GM19328 (cell line): ENCODE measurements around the gene HMGN4.
"Not testable (repeated sequence)": the region's sequence is repeated elsewhere in the genome, so short reads cannot be mapped to it uniquely, and the experiment has no call there.

Source experiments
- ATAC-seq: cut with Tn5 transposase; IDR thresholded peaks from one replicate; pipeline ENCODE4 v1.9.1; 2021; ENCODE audit warnings: mild to moderate bottlenecking, moderate library complexity; ENCODE audit not compliant: unreplicated experiment

HMGN4 gene

DNA sequence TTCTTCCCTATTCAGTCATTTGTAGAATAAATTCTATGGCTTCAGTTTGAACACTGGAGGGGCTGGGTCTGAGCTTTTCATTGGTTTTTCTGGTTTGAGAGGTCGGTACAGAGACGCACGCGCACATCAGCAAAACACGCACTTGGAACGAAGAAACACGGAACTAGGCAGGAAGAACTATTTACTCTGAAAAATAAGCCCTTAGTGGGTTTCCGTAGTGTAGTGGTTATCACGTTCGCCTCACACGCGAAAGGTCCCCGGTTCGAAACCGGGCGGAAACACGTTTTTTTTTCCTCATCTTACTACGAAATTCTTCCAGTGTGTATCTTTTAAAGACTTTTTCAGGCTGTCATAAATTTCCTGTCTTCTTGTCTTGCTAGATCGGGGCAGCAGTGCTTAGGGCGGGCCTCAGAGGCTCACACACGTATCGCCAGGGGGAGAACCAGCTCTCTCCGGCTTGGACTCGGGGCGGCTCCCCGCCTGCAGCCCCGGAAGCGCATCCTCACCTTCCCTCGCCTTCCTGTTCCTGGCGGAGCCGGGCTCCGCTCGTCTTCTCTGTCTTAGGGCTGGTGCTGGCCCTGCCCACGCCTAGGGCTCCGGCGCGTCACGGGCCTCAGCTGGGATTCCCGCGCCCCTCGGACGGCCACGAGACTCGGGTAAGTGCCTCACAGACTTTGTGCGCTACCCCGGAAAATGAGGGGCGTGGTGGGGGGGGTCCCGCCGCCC lies at the start of gene HMGN4:
TSS of gene HMGN4 (plus strand) at position 521 of the 726 bp plus-strand sequence. CDS start 6,841 bp downstream, outside the sequence.
- peak; percentile 47 for ATAC-seq

DNA sequence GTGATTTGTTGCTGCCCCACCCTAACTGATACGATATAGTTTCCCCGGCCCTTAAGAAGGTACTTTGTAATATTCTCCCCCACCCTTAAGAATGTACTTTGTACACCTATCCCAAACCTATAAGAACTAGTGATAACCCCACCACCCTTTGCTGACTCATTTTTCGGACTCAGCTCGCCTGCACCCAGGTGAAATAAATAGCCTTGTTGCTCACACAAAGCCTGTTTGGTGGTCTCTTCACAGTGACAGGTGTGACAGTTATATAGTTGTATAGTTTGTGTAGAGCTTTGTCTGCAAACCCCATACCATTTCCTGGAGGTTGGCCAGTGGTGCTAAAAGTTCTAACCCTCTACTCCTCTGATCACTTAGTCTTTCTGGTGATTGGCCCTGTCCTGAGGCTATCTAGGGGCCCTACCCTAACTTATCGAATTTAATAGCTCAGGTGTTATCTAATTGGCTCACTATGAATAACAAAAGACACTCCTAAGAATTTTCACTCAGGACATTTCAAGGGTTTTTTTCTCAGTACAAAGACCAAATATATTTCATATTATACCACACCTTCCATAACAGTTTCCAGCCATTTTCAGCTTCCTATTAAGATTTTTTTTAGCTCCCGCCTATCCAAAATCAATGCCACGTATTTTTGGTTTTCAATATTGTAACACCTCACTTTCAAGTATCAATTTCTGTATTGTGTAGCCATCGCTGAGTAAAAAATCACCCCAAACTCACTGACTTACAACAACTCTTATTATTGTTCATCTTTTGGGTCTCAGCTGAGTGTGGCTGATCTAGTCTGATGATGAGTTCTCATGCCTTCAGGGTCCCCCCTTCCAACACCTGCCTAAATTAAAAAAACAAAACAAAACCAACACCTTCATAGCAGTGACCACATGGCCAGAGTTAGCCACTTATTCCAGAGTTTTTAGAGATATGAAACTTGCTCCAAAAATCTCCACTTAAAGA lies 47.9 kb upstream of the HMGN4 start:
- no peak for ATAC-seq

DNA sequence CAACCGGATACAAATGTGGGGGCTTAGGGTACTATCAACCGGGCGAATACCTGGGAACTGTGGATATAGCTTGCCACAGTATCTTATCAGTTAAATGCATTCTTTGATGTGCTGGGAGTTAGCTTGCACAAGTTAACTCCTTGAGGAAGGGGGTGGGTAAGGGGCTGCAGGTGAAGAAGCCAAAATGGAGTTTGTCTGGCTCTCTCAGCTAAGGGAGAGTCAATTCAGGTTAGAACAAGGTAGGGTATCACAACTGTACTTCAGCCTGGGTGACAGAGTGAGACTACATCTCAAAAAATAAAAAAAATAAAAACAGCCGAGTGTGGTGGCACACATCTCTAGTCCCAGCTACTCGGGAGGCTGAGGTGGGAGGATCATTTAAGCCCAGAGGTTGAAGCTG lies 46.6 kb upstream of the HMGN4 start:
- ATAC-seq = no peak

DNA sequence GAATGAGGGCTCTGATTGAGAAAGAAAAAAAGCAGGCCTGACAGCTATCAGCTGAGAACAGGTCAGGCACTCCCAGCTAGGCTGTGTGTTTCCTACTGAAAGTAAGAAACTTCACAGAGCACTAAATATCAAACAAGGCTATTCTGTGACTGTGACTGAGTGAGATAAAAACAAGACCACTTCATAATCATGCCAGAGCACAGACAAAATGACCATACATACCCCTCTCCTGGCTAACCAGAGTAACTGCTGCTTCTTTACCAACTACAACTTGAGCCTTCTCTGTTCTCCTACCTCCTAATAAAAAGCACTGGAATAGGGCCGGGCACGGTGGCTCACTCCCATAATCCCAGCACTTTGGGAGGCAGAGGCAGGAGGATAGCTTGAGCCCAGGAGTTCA lies 44.9 kb upstream of the HMGN4 start:
- ATAC-seq = no peak

DNA sequence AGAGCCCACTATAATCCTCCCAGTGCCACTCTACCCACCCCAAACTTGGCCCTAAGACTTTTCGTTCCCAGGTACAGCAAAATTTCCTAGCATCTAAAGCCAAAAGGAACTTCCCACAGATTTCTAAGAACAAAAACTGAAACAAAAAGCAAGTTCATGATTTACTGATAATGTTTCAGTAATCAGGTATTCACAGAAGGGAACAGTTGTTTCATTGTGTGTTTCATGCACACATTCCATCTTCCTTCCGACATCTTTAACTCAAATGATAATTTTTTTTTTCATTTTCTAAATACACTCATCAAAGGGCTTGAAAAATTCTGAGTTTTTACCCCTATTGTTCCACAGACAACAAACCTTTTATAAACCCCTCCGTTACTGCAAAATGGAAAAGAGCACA lies 44.0 kb upstream of the HMGN4 start:
- no peak for ATAC-seq

DNA sequence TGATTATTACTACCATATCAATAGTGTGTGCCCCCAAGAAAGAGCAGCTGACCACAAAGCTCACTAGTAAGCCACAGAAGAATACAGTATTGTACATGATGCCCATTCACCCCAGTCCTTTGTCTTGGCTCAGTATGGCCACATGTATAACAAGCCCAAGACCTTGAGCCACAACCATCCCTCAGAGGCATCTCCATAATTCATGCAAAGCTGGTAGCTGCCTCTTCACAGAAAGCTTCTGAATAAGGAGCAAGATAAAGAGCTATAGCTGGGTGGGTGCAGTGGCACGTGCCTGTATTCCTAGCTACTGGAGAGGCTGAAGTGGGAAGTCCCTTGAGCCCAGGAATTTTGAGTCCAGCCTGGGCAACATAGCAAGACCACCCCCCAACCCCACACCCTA lies 42.9 kb upstream of the HMGN4 start:
- ATAC-seq = no peak

DNA sequence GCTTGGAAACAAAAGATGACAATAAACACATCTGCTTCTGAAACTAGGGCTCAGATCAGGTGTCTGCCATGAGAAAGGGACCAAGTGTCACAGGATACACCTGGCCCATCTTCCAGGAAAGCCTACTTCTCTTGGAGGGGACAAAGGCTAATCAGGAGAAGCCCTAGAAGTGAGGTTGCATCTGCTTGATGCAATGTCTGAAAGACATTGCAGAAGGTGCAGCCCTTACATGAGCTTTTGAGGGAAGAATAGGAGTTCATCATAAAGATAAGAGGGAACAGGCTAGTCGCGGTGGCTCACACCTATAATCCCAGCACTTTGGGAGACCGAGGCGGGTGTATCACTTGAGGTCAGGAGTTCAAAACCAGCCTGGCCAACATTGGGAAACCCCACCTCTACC lies 40.6 kb upstream of the HMGN4 start:
- ATAC-seq = no peak

DNA sequence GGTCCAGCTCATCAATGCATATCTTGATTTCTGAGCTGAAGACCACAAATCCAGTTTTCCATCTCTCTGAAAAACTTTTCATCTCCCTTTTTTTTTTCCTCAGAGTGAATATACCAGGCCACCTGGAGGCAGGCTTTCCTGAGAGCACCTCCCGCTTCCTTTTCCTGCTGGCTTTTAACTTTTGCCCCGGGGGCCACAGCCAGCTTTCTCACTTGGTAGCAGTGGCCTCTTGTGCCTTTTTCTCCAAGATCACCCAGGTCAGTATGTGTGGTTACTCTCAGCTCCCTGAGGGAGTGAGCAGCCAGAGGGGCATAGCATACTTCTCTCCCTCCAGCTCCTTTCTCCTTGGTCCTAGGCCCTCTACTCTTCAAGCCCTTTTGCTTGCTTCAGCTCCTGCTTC lies 38.1 kb upstream of the HMGN4 start, which contains the start of gene BTN1A1:
TSS of gene BTN1A1 (plus strand) at position 202 of the 400 bp plus-strand sequence. CDS start 984 bp downstream, outside the sequence.
- no peak for ATAC-seq

DNA sequence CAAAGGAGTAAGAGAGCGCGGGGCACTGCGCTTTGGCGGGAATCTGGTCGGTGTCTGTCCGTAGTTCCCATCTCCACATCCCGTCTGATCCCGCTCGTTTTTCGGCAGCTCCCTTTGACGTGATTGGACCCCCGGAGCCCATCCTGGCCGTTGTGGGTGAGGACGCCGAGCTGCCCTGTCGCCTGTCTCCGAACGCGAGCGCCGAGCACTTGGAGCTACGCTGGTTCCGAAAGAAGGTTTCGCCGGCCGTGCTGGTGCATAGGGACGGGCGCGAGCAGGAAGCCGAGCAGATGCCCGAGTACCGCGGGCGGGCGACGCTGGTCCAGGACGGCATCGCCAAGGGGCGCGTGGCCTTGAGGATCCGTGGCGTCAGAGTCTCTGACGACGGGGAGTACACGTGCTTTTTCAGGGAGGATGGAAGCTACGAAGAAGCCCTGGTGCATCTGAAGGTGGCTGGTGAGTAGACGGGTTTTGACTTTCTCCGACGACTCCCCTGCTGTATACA lies 36.6 kb upstream of the HMGN4 start:
- ATAC-seq = no peak

DNA sequence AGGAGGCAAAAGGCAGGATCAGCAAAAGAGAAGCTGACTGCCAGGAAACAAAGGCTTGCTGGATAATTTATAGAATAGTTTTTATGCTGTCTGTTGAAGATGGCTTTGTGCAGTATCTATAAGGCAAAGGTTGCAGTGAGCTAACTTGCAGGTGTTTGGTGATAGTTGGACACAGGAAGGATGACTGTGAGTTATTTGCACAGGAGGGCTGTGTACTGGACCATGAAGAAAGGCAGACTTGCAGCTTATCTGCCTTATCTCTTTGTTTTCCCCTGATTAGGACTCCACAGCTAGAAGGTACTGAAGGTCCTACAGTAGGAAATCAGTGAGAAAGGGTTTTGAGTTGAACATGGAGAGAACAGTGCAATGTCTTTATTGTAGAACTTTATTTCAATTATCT lies 36.0 kb upstream of the HMGN4 start:
- peak; percentile 65 for ATAC-seq

DNA sequence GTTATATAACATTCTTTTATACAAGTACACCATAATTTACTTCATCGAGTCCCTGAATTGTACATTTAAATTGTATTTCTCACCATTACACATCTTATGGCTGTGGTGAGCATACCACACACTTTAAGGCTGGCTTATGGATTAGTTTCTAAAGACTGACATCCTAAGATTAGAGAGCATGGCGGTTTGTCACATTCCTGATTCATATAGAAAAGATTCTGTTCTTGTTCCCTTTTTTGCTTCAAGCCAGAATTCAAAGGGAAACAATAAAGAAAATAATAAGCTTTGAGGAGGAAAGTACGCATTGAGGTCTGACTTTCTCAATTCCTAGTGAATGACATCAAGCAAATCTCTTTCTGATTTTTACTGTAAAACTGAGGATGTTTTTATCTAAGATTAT lies 35.5 kb upstream of the HMGN4 start:
- no peak for ATAC-seq

DNA sequence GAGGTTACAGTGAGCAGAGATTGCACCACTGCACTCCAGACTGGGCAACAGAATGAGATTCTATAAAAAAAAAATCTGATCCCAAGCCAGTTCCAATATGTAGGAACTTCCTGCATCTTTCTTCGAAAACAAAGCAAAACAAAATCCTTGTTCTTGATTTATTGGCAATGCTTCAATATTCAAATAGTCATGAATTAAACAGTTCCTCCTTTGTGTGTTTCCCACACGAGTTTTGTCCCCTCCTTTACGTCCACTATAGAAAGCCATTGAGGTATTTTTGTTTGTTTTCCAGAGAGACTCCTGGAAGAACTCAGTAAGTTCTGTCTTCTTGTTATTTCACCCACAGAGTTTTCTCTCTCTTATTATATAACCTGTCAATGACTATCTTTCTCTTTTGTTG lies 30.5 kb upstream of the HMGN4 start:
- ATAC-seq = no peak

DNA sequence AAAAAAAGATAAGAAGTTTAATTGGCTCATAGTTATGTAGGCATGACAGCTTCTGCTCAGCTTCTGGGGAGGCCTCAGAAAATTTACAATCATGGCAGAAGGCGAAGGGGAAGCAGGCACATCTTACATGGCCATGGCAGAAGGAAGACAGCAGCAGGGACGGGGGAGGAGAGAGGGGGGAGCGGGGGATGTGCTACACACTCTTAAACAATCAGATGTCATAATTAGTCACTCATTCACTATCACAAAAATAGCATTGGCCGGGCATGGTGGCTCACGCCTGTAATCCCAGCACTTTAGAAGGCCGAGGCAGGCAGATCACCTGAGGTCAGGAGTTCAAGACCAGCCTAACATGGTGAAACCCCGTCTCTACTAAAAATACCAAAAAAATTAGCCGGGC lies 27.1 kb upstream of the HMGN4 start:
- ATAC-seq = not testable (repeated sequence)

DNA sequence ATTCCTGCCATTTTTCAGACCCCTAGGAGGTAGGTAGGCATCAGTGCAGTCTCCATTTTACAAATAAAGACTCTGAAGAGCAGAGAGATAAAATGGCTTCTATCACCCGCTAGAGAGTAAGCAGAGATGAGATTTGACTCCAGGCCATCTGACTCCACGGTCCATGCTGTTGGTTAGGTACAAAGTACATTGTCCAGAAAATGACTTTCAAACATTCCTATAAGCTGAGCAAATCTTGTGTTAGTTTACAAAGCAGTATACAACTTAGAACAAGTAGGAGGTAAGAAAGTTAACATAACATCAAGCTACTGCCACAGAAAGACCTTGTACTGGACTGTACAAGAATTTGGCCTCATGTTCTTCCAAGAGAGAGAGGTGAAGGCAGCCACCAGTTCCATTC lies 23.2 kb upstream of the HMGN4 start:
- ATAC-seq = no peak

DNA sequence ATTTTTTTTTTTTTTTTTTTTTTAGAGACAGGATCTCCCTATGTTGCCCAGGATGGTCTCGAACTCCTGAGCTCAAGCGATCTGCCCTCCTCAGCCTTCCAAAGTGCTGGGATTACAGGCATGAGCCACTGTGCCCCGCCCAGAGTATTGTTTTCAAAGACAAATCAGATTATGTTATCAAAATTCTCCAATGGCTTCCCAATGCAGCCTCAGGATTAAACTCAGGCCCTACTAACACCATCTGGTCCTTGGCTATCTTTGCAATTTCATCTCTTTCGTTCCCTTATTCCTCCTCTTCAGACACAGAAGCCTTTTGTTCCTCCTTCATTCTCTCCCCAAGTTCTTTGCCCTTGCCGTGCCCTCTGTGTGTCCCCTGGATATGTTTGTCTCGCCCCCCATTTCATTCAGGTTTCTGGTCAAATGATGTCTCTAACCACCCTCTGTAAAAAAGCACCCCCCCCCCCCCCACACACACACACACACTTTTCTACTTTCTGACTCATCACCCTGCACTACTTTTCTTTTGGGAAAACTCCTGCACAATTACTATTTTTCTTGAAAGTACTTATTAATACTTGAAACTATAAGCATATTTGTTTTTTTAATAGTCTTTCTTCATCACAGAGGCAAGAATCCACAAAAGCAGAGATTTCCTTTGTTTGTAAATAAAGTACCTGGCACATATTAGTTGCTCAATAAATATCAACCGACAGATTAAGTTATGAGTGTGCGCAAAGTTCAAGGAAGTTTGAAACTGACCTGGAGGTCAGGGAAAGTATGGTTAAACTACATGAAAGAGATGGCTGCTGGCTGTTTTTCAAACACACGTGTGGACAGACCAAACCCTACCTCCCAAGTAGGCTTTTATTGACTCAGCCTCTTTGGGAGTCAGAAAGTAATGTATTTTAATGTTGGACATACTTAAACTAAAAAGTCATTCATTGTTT lies 21.4 kb upstream of the HMGN4 start:
- no peak for ATAC-seq

DNA sequence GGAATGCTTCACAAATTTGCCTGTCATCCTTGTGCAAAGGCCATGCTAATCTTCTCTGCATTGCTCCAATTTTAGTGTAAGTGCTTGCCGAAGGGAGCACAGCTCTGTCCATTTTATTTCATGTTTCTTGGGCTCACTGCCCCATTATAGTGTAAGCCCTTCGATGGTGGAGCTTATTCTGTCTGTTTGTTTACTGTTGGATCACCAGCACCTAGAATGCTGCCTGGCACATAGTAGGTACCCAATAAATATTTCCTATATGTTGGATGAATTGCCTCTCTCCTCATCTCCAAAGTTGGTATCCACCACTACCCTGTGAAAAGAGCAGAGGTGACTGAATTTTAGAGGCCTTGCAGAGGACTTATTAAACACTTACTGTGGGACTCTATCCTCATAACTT lies 18.8 kb upstream of the HMGN4 start:
- no peak for ATAC-seq

DNA sequence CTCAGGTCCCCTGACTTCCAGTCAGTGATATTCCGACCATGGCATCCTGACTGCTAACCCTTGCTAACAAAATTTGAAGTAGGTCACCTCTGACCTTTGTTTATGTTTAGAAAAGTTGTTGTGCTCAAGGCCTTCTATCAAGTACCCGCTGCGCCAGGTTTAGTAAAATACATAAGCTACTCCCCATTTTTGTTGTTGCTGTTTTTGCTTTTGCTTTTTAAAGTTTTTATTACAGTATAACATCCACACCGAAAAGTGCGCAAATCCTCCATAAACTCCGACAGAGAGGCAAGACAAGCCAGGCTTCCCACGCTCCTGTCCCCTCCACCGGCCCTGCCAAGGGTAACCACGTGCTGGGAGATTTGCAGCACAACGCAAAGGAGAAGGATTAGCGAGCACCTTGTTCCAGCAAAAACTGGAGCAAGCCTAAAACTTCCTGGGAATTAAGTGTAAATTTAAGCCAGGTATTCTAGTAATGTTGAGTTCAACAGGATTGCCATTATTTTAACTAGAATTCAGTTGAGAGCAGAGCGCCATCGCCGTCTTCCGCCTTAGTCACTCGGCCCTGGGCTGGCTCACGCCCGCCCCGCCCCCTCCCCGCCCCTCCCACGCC lies 17.8 kb upstream of the HMGN4 start:
- peak; percentile 35 for ATAC-seq

DNA sequence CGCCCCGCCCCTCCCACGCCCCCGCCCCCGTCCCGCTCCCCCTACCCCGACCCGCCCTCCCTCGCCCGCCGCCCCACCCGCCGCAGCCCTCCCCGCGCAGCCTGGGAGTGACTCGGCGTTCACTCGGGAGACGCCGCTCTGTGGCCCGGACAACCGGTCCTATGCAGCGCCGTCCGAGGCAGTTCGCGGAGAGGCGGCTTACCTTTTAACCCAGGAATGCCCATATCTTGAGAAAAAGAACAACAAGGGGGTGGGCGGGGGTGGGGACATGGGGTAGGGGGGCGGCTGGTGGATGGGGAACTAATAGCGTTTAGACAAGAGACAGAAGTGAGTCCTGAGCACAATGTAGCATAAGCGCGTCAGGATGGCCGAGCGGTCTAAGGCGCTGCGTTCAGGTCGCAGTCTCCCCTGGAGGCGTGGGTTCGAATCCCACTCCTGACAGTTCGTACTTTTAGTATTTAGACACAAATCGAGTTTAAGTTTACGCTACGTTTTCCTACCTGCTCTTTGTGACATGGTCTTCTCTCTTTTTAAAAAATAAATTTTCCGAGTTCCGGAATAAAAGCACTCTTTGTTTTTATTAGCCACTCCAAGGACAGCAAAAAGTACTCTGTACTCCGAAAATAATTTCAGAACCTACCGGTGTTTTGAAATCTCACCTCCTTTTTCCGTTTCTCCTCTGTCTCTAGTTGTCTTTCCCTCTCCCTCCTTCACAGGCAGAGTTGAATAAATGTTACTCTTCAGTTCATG lies 17.1 kb upstream of the HMGN4 start:
- ATAC-seq = peak; percentile 56

DNA sequence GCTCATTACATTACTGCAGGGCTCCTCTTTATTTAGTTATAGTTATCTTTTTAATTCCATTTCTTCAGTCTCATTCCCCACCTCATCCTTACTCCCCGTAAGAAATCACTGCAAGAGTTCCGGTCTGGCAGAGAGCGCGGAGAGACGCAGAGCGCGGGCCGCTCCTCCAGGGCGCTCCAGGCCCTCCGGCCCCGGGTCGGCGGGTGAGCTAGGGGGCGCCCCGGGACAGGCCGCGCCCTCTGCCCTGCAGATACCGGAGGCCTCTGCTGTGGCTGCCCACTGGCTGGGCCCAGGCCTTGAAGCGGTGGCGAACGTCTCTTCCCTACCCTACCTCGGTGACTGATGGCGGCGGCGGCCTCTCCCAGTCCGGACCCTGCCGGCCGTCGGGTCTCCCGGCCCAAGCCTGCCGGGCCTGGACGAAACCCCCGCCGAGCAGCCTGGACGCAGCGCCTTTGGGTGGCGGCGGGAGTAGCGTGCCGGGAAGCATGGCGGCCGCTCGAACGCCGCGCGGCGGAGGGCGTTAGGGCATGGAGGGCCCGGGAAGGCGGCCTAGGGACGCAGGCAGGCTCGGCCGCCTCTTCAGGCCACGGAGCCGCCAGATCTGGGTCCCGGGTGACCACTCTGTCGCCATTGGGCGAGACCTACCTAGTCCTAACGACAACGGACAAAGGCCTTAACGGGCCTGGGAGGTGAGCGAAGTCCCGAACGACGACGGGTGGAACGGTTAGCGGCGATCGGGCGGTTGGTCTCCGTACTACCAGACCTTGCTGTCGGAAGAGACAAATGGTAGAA lies 16.4 kb upstream of the HMGN4 start:
- peak; percentile 59 for ATAC-seq
